A204.1 (cell line): Measurements from ENCODE around the gene ELOVL3.
"Not testable (repeated sequence)": the region's sequence is repeated elsewhere in the genome, so short reads cannot be mapped to it uniquely, and the experiment has no call there.

Experiments
- FAIRE-seq: peaks from 2 replicates; lab custom pipeline; 2012; peaks lifted over from hg19 to GRCh38; lab: Jason Lieb, UNC

The ELOVL3 gene

GRCh38 chr10:102227050-102227449 is 951 bp downstream of the ELOVL3 start:
- no peak for FAIRE-seq

GRCh38 chr10:102229810-102230263 is 3.7 kb downstream of the ELOVL3 start:
- FAIRE-seq, result no peak

GRCh38 chr10:102230264-102230860 is 4.3 kb downstream of the ELOVL3 start:
- no peak for FAIRE-seq

GRCh38 chr10:102230861-102231356 is 4.8 kb downstream of the ELOVL3 start:
- FAIRE-seq, result no peak

GRCh38 chr10:102231357-102232318 is 5.5 kb downstream of the ELOVL3 start:
- no peak for FAIRE-seq

- no peak for FAIRE-seq
Observed at GRCh38 chr10:102233997-102234396, 7.9 kb downstream of the ELOVL3 start.

- no peak for FAIRE-seq
Observed at GRCh38 chr10:102234888-102235597, 8.9 kb downstream of the ELOVL3 start.

- FAIRE-seq, result no peak
Observed at GRCh38 chr10:102235598-102235920, 9.5 kb downstream of the ELOVL3 start.

- no peak for FAIRE-seq
Observed at GRCh38 chr10:102236006-102236405, 9.9 kb downstream of the ELOVL3 start.

- FAIRE-seq, result no peak
Observed at GRCh38 chr10:102237711-102238252, 11.7 kb downstream of the ELOVL3 start.

- no peak for FAIRE-seq
Observed at GRCh38 chr10:102240467-102241031, 14.4 kb downstream of the ELOVL3 start.

- FAIRE-seq, result no peak
Observed at GRCh38 chr10:102241032-102241443, 14.9 kb downstream of the ELOVL3 start.

- no peak for FAIRE-seq
Observed at GRCh38 chr10:102241444-102242117, 15.5 kb downstream of the ELOVL3 start, which contains the start of gene PITX3. Gene PITX3, minus strand, starts transcription at chr10:102241512. Its CDS starts 9,432 bp downstream, at chr10:102232080.

GRCh38 chr10:102242118-102242485 is 16.0 kb downstream of the ELOVL3 start:
- no peak for FAIRE-seq

- FAIRE-seq, result no peak
Observed at GRCh38 chr10:102243309-102243708, 17.2 kb downstream of the ELOVL3 start.

- peak; percentile 100 for FAIRE-seq
Observed at GRCh38 chr10:102245082-102245931, 19.2 kb downstream of the ELOVL3 start, which contains the start of gene GBF1. Gene GBF1, plus strand, starts transcription at chr10:102245532. Its CDS starts 13,407 bp downstream, at chr10:102258939.

GRCh38 chr10:102245932-102246251 is 19.8 kb downstream of the ELOVL3 start:
- no peak for FAIRE-seq

GRCh38 chr10:102246261-102246660 is 20.2 kb downstream of the ELOVL3 start:
- no peak for FAIRE-seq

GRCh38 chr10:102247734-102248133 is 21.6 kb downstream of the ELOVL3 start:
- FAIRE-seq, result no peak

- FAIRE-seq, result not testable (repeated sequence)
Observed at GRCh38 chr10:102252508-102252907, 26.4 kb downstream of the ELOVL3 start.
